Amygdala (tissue), 56 donors: ENCODE results near the gene VANGL2.

Source experiments
- DNase-seq, 56 donors: peaks; one replicate each; lab custom pipeline; 2025; lab: John Stamatoyannopoulos, UW

The VANGL2 gene

DNA sequence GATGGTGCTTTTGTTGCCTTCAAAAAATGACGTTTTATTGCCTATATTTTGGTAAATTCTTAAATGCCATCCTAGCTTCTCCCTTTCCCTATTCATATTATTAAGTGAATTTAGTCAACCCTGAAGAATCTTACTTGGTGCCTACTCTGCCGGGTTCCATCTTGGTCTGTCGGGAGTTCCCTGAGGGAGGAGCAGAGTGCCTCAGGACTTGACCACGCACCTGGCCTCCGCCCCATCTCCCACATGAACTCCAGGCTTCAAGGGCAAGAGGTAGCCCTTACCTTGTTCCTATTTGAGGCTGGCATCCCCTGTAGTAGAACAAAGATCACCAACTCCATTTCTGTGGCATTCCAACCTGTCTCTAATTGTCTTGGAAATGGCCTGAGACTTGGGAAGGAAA, 21.5 kb downstream of the VANGL2 start:
- no peak for DNase-seq

DNA sequence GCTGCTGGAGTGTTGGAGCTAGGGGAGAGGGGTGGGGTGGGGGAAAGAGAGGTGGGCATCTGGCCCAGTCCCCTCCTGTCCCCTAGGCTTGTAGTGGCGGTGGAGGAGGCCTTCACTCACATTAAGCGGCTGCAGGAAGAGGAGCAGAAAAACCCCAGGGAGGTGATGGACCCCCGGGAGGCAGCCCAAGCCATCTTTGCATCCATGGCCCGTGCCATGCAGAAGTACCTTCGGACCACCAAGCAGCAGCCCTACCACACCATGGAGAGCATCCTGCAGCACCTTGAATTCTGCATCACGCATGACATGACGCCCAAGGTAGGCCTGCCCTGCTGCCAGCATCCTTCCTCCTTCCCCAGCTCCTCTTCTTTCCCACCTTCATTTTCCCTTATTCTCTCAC, 23.6 kb downstream of the VANGL2 start:
- DNase-seq: no peak

DNA sequence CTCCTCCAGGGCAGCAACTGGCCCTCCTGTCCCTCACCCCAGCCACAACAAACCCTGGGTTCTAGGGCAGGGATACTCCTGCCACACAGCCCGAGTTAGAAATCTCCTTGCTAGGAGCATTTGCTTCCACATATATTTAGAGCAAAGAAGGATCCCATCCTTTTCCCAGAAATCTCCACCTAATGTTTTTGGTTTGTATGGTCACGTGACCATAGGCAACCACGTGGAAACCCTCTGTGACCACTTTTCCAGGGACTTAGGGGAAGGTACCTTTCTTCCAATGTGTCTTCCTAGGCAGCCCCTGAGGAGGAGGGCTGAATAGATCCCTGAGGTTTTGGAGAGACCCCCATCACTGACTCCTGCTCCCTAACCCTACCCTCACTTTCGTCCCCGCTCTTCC, 25.5 kb downstream of the VANGL2 start:
- DNase-seq: no peak

DNA sequence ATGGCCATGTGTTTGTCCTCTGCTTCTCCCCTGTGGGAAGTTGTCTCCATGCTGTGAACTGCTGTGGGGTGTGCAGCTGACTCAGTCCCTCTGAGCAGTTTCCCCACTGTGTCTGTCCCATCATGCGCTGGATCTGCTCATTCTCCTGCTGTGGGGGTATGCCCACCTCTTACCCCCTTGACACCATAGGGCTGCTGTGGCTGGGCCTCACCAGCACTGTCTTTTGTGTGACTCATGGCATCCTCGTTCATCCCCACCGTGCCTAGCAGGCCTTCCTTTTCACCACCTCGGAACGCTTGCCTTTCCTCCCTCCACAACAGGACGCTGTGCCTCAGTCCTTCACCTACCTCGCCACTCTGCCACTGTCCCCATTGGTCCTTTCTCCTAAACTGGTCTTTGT, 27.3 kb downstream of the VANGL2 start:
- DNase-seq: no peak

DNA sequence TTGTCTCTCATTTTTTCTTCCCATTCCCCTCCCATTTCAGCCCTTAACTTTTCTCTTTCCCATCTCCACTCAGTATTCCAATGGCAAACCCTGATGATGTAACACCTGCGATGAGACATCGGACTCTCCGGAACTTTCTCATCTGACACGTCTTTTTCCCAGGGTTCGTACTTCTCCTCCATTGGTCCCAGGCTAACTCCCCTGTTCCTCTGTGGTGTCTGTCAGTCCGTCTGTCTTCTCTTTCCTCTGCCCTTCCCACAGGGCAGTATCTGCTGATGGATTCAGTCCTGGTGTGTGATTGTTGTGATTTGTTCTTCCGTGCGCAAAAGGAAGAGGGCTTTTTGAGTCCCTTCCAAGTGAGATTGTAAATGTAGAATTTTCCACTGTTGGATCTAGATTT, 27.7 kb downstream of the VANGL2 start:
- DNase-seq: no peak

DNA sequence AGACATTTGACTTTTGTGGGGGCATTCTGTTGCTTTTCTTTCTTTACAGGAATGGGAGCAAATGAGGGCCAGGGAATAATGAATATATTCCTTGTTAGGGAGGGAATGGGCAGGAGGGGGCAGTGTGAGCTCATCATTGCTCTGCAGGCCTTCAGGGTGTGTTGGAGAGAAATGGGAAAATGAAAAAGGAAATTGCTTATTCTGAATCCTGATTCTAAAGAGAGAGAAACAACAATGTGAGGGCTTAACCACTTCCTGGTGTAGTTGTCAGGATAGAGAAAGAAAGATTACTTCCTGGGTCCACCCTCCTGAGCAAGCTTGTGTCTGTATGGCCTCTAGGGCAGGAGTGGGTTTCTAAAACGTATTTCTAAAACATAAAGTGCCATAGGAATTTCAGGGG, 28.3 kb downstream of the VANGL2 start:
- peak in 17 of 56 donors; percentile 4 to 65 (median 28) for DNase-seq

DNA sequence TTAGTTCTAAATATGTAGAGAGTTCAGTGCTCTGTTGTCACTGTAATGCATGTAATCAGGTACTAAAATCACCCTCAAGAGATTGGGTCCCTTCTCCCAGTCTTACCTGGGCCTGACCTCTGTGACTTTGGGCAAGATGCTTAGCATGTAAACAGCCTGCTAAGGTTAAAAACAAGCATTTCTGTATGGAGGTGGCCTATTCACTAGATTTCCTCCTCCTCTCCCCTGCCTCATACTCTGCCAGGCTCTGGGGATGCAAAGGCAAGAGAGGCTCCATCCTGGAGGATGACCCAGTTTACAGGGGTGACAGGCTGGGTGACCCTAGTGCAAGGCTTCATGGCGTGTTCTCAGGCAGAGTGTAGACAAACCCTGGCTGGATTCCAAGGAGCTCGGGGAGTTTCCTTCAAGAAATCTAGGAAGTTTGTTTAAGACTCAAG, 28.8 kb downstream of the VANGL2 start:
- peak in 1 of 56 donors; percentile 5 for DNase-seq

DNA sequence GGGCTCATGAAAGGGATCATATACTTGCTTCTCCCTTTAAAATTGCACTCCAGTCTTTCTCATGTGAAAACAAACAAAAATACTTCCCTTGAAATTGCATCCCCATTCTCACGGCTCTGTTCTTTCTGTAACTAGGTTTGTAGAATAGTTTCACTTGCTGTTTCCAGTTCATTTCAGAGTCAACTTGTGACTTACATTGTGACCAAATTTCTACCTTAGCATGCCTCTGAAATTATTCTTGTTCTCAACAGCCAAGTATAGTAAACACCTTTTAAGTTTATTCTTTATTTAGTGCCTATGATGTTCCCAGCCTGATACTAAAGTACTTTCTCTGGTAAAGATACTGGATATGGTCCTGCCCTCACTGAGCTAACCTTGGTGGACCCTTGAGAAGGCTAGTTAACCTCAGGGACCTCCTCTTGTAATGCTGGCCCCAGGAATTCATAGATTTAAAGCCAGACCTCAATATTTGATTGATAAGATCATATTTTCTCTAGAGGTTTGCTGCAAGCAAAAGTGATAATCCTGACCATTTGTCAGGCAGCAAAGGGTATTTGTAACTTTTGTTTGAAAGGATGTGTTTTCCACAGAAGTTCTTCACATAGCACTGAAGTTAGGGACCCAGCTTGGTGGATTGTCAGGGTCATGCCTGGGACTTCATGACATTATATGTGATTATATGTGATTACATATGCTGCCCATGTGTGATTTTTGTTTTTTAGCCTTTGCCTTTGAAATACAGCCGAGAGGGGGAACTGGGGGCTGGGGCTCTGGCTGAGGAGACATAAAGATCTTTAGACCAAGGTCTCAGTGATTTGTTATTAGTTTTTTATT, 29.6 kb downstream of the VANGL2 start:
- DNase-seq: no peak

DNA sequence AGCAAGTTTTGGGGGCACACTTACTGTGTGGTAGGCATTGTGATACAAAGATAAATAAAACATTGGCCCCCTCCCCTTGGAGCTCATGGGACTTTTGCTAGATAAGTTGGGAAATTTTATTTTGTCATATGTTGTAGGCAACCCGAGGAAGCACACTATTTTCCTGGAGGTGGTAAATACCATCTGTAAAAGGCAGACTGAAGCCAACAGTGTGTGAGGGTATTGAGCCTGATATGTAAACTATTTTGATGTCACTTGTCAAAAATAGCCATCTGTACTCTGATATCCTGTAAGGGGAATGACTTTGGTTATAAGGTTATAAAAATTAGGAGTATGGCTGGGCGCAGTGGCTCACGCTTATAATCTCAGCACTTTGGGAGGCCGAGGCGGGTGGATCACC, 30.6 kb downstream of the VANGL2 start:
- DNase-seq: no peak

DNA sequence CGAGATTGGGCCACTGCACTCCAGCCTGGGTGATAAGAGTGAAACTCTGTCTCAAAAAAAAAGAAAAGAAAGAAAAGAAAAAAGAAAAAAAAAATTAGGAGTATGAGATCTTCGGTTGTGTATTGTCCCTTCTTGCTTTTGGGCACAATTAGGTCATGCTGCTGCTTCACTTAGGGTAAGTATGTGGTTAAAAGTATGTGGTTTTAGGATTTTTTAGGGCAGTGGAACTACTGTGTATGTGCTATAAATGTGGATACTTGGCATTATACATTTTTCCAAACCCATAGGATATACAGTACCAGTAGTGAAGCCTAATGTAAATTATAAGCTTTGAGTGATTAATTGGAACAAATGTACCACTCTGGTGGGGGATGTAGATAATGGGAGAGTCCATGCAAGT, 31.2 kb downstream of the VANGL2 start:
- no peak for DNase-seq

DNA sequence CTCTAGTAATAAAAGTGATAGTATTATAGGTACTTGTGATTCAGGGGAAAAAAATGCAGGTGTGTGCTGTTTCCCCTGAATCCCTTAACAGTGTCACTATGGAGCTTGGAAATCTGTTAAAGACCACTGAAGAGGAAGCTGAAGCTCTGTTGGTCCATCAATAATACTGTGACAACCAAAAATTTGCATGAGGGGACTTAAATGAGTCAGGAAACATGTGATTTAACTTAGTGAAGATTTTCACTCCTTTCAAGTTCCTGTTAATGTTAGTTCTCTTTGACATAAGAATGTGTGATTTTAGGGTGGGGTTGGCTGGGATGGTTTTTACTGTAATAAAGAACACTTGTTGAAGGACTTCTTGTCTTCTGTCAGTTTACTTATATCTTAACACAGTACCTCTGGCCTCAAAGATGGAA, 32.0 kb downstream of the VANGL2 start:
- no peak for DNase-seq

DNA sequence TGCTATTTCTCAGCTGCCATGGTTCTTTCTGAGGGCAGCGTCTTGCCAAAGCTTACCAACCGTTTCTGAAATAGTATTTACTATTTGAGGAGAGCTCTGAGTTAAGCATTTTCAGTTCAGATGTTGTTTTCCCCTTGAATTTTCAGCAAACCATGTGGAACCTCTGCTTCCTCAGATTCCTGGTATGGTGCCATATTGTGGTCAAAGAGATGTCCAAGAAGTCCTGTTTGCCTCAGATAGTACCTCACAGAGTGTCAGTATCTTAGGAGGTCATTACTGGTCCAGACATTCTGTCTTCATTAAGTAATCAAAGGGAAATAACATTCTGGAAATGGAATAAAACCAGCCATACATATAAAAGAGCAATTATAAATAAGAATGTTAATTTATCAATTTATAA, 36.6 kb downstream of the VANGL2 start:
- no peak for DNase-seq

DNA sequence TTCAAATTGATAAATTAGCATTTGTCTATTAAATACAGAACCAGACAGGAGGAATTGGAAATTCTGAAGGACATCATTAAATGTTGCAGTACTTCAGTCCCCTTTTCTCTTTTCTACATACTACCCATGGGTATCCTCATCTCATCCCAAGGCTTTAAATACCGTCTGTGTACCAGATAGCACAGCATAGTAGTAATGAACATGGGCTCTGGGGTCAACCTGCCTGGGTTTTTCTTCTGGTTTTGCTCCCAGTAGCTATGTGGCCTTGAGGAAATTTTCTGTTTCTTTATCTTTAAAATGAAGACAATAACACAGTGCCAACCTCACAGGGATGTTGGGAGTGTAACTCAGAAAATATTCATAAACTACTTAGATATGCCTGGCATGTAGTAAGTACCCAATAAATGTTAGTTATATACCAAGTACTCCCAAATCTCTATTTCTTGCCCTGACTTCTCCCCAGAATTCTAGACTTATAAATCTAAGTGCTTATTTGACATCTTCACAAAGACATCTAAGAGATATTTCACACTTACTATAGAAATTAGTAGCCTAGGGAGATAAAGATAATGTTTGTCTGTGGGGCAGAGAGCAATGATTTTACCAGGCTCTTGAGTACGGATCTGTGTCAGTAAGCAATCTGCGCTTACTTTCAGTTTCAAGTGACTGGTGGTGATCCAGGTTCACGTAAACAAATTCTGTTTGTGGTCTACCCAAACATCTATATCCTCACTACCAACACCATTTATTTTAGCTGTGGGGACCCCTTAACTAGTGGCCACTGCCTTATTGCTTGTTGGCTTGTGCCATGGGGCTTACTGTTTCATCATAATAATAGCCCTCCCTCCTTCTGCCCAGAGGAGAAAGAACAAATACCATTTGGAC, 37.3 kb downstream of the VANGL2 start:
- no peak for DNase-seq

DNA sequence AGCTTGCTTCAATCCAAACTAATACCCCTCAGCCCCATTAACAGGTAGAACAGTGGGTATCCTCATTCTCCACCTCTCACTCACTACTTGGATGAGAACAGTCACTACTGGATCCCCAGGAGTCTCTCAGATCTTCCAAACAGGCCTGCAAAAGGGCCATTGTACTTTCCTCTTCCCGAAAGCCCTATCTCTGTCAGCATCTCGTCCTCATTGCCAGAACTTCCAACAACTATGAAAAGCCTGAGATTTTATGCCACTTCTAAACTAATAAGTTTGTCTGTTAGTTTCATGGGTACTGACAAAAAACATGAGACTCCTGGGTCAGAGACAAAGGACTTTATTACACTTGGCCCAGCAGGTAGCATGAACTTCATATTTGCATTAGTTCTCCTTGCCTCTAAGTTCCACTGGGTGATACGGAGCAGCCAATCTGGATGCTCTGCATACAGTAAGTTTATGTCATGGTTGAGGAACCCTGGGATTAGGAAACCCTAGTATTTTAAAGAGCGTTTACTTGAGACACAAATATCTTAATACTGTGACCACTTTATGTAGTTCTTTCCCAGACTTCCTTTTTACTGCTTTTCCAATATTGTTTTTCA, 38.1 kb downstream of the VANGL2 start:
- DNase-seq: no peak

DNA sequence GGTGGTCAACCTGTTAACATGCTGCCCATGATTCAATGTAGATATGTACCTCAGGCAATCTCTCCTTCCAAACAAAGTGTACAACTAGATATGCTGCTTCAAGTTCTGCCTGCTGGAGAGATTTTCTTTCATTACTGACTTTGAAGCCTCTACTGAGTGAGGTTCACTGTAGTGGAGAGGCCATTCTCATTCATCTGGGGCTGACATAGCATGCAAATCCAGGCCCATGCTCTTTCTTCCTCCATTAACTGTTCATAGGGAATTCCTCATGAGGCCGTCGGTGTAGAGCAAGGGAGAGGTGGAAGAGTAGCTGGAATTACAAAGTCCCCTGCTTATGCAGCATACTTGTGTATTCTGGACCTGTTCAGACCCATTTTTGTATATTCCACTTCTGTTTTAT, 38.6 kb downstream of the VANGL2 start:
- no peak for DNase-seq

DNA sequence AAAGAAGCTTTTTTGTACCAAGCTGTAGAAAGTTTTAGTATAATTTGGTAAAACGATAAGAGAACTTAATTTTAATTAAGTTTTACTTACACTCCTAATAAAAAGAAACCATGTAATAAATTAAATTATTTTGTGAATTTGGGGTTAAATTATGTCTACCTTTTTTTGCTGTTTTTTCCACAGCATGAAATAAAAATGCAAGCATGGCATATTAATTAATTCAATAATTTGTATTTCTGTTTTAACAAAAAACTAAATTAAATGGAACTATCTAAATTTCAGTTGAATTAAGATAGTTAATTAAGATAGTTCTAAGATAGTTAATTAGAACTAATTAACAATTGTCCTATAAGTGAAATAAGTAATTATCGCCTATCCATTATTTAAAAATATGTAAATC, 39.4 kb downstream of the VANGL2 start:
- DNase-seq: no peak

DNA sequence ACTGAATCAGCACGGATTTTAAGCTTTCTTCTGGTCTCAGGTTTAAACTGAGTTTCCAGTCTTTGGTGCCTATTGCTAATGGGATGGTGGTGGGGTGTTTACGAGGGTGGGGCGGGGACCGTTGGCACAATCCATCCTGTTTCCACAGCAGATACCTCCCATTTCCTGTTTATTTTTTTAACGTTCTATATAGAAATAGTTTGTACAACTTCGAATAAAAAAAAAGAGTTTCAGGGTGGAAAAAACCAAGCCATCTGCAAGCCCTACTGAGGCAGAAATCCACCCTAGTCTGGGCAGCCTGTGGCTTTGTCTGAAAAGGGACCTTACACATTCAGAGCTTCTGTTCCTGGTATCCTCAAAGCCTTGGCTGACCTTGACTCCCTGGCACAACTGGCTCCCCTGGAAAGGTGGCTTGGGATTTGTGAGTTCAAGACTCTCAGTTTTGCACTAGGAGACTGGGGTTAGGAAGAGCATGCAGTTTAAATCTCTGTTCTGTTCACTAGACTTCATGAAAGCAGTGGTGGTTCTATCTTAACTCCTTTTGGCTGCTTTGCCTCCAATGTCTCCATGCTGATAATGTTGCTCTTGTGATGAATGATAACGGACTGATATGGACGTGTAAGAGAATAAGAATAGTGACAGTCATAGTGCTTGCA, 46.7 kb downstream of the VANGL2 start:
- DNase-seq: no peak

DNA sequence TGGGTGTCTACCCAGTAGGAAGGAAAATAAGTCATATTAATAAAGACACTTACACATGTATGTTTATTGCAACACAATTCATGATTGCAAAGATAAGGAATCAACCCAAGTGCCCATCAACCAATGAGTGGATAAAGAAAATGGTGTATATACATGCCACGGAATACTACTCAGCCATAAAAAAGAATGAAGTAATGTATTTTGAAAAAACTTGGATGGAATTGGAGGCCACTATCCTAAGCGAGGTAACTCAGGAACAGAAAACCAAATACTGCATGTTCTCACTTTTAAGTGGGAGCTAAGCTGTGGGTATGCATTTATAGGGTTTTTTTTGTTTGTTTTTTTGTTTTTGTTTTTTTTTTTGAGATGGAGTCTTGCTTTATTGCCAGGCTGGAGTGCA, 49.1 kb downstream of the VANGL2 start:
- DNase-seq: no peak

DNA sequence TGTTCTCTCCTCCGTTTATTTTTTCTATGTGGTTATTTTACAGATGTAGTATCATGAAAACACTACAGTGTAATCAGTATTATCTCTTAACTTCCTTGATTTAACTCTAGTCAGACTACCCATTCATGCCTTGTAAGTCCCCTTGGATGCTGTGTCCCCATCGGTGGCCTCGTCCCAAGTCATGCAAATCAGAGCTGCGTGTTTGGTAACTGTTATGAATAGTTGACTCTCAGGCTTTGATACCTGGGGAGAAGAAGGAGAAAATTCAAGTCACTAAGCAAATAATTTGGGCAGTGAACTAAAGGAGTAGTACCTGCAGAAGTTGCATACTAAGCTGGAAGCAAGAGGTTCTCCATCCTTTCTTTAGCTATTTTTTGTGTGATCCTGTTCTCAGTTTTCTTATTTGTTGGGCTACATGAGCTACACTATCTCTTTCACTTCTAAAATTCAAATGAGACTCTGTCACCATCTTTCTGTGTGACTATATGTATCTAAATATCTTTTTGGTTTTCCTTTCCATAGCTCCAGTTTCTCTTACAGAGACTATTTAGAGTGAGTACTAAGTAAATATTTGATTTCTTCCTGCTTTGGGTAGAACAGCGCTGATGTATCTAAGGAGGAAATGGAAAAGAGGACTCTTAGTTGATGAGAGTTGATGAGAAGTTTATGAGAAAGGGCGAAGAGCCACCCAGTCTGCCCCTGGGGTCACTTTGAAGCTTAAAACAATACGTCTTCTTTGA, 50.9 kb downstream of the VANGL2 start:
- DNase-seq: no peak

DNA sequence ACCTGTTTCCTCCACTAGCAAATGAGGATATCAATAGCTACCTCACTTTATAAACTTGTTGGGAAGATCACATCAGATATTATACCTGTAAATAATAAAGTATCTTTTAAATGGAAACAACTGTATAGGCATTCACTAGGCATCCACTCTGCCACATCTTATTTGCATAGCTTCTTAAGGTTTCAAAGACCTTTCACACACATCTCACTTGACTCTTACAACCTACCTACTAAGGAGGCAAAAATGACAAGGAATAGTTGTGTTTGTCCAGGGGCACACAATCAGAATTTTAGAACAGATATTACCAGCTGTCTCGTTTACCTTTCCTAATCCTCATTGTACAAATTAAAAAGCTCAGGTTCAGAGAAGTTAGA, 51.5 kb downstream of the VANGL2 start:
- DNase-seq: no peak
